GM12872 (cell line): ENCODE results near the gene YLPM1.

ENCODE experiments used
- CTCF ChIP-seq: IDR thresholded peaks from 3 replicates; pipeline ENCODE4 v1.5.1; 2011; ENCODE audit warnings: low read depth, mild to moderate bottlenecking, low read length, moderate library complexity; ENCODE audit not compliant: insufficient read depth

YLPM1 gene

GRCh38 chr14:74858022-74858421 is 94.9 kb downstream of the YLPM1 start:
- TF ChIP-seq CTCF = no peak

- no peak for TF ChIP-seq CTCF
These were observed 96.8 kb downstream of the YLPM1 start for GRCh38 chr14:74859757-74860552.

- peak; percentile 84 for TF ChIP-seq CTCF
These were observed 98.0 kb downstream of the YLPM1 start for GRCh38 chr14:74860899-74861733.

DNA sequence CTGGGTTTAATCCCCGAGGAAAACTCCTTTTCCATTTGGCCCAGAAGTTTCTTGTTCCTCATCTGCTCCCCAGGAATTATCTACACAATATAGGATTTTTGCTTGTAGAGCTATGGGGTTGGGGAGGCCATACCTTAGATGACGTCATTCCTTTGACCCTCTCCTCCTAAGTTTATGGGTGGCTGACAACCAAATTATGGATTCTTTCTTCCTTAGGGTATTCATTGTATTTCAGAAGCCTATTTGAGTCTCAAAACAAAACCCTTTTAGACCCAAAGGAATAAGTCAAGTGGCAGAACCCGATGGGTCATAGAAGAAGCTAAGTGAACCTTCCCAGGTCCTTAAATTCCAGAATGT is 98.6 kb downstream of the YLPM1 start:
- TF ChIP-seq CTCF = no peak

DNA sequence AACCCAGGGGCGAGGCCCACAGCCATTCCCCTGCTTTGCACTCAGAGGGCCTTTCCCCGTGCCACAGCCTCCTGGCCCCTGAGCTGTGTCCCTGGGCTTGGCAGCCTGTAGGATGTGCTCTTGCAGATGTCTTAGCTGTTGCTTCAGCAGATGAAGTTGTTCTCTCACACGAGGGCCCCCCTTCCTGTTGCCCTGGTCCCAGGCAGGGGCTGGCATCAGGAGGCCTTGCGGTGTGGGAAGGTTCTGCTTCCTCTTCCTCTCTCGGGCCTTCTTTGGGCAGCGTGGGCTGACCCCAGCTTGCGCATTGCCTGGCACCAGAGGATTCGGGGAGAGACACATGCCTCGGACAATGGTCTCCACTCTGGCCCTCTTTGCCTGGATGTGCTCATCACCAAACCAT is 100.2 kb downstream of the YLPM1 start:
- TF ChIP-seq CTCF = no peak

- TF ChIP-seq CTCF = no peak
These were observed 101.1 kb downstream of the YLPM1 start for GRCh38 chr14:74864198-74864597.

DNA sequence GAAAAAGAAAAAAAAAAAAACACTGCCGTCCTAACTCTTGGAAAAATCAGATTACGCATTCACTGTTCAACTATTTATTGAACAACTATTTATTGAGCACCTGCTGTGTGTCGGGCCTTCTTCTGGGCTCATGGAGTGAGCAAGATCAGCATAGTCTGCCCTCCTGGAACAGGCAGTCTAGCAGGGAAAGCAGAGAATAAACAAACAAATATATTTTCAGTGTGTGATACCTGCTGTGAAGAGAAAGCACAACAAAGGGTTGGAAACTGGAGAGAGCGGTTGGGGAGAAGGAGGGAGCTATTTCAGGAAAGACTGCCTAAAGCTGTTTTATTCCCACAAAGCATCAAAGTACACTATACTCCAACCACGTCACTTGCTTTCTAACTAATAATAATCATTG is 102.0 kb downstream of the YLPM1 start:
- no peak for TF ChIP-seq CTCF
